Sigmoid colon (tissue), 7 donors: ENCODE data around the gene MACF1. TPM values are rescaled to one million over a fixed set of nuclear protein-coding genes. Genes with fewer than 3 reads are reported as not detected.

ENCODE experiments used
- DNase-seq: peaks from one replicate; pipeline ENCODE4 v3.0.0-alpha.2; 2019
- H3K27ac ChIP-seq, 4 donors: fragments of 200-600 bp; sonication (generic); one replicate each; pipeline ENCODE4 v1.5.1; 2016 to 2019; ENCODE audit warnings: mild to moderate bottlenecking in 1 of 4
- H3K27me3 ChIP-seq, 3 donors: fragments of 200-600 bp; sonication (generic); one replicate each; pipeline ENCODE4 v1.5.1; 2019; ENCODE audit warnings: mild to moderate bottlenecking in 1 of 3
- H3K36me3 ChIP-seq, 4 donors: fragments of 200-600 bp; sonication (generic); one replicate each; pipeline ENCODE4 v1.5.1; 2016 to 2019
- H3K4me1 ChIP-seq, 4 donors: fragments of 200-600 bp; sonication (generic); one replicate each; pipeline ENCODE4 v1.5.1; 2017 to 2019
- H3K4me3 ChIP-seq, 4 donors: fragments of 200-600 bp; sonication (generic); one replicate each; pipeline ENCODE4 v1.5.1; 2017 to 2019; ENCODE audit warnings: mild to moderate bottlenecking in 2 of 4, moderate library complexity in 1 of 4
- H3K9me3 ChIP-seq, 4 donors: fragments of 200-600 bp in 3 of 4; sonication (generic) in 3 of 4; one replicate each; pipeline versions ENCODE4 v1.5.1 to v1.6.1; 2013 to 2019
- EP300 ChIP-seq, 4 donors: sonication (generic); formaldehyde crosslinking; IDR thresholded peaks; one replicate each; pipeline ENCODE4 v1.6.1; 2017; ENCODE audit warnings: antibody characterized with exemption in 4 of 4
- POLR2A ChIP-seq, 2 donors: fragments of 450-650 bp; IDR thresholded peaks; one replicate each; pipeline ENCODE4 v1.6.1; 2016; ENCODE audit warnings: antibody characterized with exemption in 2 of 2, mild to moderate bottlenecking in 2 of 2, moderate library complexity in 2 of 2
- POLR2AphosphoS5 ChIP-seq, 4 donors: sonication (generic); formaldehyde crosslinking; IDR thresholded peaks; one replicate each; pipeline ENCODE4 v1.6.1; 2017; ENCODE audit warnings: antibody characterized with exemption in 4 of 4
- WGBS, 2 donors: extraction: QIAGEN DNeasy Blood & Tissue Kit; methylation state at CpG; one replicate each; pipeline ENCODE4 v1.1.7; 2013; 5-methylcytosine and 5-hydroxymethylcytosine counted together
- intact Hi-C: fragments of 100-400 bp; cut with DNase I; formaldehyde crosslinking; loops from one replicate; pipeline ENCODE4 v1.15.1; 2023
- polyA plus RNA-seq, 3 donors: library from polyadenylated mRNA; stranded (reverse); fragments of 200-250 nt; gene quantifications; one replicate each; pipeline ENCODE4 v1.2.3, GENCODE V29; 2013
- total RNA-seq, 4 donors: library from RNA; depleted of rRNA; stranded (reverse); fragments of >200 nt; gene quantifications; one replicate each; pipeline ENCODE4 v1.1.0, GENCODE V29; 2016
- TF ChIP-seq, protein P1 (sequence below), 4 experiments: fragments of 450-650 bp in 3 of 4; fragments of 200-600 bp in 1 of 4; IDR thresholded peaks; one replicate each; pipeline ENCODE4 v1.5.1; 2016 to 2019; ENCODE audit warnings: antibody characterized with exemption in 4 of 4, mild to moderate bottlenecking in 3 of 4, moderate library complexity in 2 of 4
- donor health status: healthy with polysubstance abuse.
- donor health status: Bipolar disorder and iron deficiency.
- donor health status: healthy.

MACF1 gene
- total and polyA plus RNA-seq, 7 donors: 16.0 to 657 (median 292) TPM

DNA sequence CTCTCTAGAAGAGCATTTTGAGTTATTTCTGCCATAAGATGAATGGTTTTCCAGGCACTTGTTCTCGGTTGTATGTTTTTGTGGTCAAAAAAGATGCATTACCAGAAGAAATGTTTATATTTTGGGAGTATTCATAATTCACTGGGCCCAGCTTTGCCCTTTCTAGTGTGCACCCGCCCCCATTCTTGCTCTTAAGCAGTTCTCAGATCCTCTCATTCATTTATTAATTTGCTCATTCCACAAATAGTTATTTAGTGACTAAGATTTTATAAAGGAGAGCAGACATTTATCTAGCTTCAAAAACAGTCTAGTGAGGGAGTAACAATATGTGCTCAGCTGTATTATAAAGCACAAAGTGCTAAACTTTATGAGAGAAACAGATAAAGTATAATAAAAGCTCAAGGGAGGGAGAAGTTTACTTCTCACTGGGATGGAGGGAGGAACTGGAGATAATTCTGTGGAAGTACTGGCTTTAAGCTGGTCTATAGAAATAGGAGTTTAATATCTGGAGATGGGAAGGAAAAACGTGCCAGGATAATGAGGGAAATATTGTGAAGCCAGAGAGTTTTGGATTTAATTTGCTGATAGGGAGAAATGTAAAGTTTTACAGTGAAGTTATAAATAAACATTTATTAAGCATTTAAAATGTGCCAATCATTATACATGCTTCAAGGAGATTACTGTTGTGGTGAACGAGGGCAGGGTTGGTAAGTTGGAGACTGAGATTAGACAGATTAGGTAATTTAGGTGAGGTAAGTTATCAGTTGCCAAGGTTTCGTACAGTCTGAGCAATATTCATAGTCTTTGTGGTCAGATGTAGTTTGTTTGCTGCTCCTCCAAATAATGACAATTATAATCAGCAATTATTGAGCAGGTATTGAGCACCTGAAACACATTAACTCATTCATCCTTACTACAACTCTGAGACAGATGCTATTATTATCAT lies 9.1 kb upstream of the MACF1 start:
- no peak for TF ChIP-seq EP300 (IDR thresholded peaks at IDR 0.05)
- DNase-seq: no peak
- intact Hi-C loops: no loop called here
- WGBS, 2 donors: 29 to 44% methylated on average over 5 of the region's 5 CpGs
- H3K4me1 ChIP-seq: peaks cover 0 to 84% (median 77%) of the 10 kb centered on the region in 4 donors
- H3K27ac ChIP-seq: peak overlapping the region; percentile 83 to 95 (median 90)
- no peak overlapping the region for H3K4me3 ChIP-seq
- no peaks in the 10 kb centered on the region for H3K27me3 ChIP-seq
- no peaks in the 10 kb centered on the region for H3K9me3 ChIP-seq
- H3K36me3 ChIP-seq: no peaks in the 10 kb centered on the region

DNA sequence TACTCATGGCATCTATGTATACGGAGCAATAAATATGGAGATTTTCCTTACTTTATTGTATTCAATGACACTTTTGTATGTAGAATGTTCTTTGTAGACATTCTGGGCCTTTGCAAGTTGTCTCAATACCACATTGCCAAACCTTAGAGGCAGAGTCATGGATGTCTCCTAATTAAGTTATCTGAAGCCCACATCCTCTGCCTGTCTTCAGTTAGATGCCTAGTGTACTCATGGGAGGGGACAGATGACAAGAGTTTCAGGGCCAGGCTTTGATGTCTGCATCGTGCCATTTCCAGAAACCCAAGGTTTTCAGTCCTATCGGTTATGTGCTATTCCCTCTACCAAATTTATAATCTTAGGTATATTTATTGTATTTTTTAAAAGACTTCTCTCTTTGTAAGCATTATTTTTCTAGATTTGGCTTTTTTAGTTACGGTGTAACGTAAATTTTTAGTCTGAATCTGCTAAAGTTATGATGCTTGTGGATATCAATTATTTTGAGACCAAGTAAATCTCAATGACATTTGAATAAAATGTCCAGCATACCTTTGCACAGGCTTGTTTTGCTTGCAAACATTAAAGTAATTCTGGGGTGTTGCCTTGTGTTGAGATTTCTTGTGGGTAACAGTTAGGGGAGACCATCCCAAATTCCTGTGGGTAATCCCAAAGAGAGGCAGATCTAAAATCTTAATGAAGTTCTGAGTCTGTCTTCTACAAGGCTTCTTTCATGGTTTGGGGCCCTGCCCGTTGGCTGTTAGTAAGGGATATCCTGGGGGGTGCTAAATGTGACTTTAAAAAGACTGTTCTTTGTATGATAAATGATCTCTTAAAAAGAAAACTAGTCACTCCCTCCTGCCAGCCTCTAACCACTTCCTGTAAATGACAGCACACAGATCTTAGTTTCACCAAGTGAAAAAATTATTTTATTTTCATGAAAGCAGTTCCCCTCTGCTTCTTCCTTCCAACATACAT lies 8.0 kb upstream of the MACF1 start:
- H3K36me3 ChIP-seq: no peaks in the 10 kb centered on the region
- peak overlapping the region; percentile 83 to 95 (median 90) for H3K27ac ChIP-seq
- no peak for DNase-seq
- TF ChIP-seq, protein P1, sequence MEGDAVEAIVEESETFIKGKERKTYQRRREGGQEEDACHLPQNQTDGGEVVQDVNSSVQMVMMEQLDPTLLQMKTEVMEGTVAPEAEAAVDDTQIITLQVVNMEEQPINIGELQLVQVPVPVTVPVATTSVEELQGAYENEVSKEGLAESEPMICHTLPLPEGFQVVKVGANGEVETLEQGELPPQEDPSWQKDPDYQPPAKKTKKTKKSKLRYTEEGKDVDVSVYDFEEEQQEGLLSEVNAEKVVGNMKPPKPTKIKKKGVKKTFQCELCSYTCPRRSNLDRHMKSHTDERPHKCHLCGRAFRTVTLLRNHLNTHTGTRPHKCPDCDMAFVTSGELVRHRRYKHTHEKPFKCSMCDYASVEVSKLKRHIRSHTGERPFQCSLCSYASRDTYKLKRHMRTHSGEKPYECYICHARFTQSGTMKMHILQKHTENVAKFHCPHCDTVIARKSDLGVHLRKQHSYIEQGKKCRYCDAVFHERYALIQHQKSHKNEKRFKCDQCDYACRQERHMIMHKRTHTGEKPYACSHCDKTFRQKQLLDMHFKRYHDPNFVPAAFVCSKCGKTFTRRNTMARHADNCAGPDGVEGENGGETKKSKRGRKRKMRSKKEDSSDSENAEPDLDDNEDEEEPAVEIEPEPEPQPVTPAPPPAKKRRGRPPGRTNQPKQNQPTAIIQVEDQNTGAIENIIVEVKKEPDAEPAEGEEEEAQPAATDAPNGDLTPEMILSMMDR (IDR thresholded peaks at IDR 0.05): no peak
- peak in 2 of 4 donors; percentile 10 to 36 for TF ChIP-seq POLR2AphosphoS5 (IDR thresholded peaks at IDR 0.05)
- no peak overlapping the region for H3K4me3 ChIP-seq
- intact Hi-C loops: no loop called here
- peaks cover 0 to 74% (median 70%) of the 10 kb centered on the region in 4 donors for H3K4me1 ChIP-seq
- no peaks in the 10 kb centered on the region for H3K27me3 ChIP-seq
- no peaks in the 10 kb centered on the region for H3K9me3 ChIP-seq
- 52 to 81% methylated on average over 6 of the region's 6 CpGs for WGBS, 2 donors

DNA sequence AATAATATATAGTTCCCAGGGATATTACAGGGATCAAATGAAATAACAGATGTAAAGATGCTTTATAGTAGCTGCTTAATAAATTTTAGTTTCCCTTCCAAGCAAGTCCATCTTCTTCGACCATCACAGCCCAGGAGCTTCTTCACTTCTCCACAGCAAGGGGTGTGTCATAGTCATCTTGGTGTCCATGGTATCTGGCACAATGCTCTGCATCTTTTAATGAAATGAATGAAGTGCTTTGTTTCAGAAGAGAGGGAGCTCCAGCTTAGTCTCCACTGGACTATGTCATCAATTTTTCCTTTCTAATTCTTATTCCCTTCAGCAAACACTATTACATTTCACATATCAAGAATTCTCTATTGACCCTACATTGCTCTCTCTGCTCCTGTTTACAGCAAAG lies 4.9 kb upstream of the MACF1 start:
- Histone ChIP-seq H3K27ac (peak overlapping the region; percentile 36 to 95 (median 70)), H3K9me3 (no peaks in the 10 kb centered on the region), H3K36me3 (no peaks in the 10 kb centered on the region), H3K4me1 (peaks cover 0 to 70% (median 67%) of the 10 kb centered on the region in 4 donors), H3K4me3 (no peak overlapping the region), H3K27me3 (no peaks in the 10 kb centered on the region)
- WGBS, 2 donors: 88 to 90% methylated on average over 1 of the region's 1 CpG
- TF ChIP-seq POLR2AphosphoS5 (IDR thresholded peaks at IDR 0.05): no peak
- TF ChIP-seq, protein P1 (IDR thresholded peaks at IDR 0.05): no peak
- TF ChIP-seq EP300 (IDR thresholded peaks at IDR 0.05): no peak
- intact Hi-C loops: no loop called here
- DNase-seq: no peak

DNA sequence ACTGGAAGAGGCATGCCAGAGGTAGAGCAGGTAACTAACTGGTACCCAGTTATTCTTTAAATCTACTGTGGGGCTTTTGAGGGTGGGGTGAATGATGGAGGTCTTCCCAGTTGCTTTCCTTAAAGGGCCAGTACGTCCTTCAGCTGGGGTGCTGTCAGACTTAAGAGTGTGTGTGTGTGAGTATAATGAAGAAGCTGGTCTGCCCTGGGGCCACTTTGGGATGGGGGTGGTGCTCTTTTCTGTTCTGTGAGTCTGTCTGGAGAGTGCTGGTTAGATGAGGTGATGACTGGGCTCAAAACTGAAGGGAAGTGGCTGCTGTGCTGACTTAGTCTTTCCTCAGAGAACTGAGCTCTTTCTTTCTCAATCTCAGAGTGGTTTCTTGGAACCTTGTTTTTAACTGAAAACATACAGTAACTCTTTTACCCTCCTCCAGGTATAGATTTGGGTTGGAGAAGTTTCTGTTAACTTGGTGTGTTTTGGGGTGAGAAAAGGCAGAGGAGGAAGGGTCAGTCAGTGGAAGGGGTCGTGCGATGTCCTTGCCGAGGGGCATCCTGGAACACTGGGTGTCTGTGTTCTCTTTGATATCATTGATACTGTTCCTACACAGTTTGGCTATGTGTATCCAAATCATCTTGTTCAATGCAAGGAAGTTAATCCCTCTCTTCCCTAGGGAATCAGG lies 746 bp downstream of the MACF1 start:
- H3K27ac ChIP-seq: peak overlapping the region; percentile 89 to 95 (median 91)
- H3K36me3 ChIP-seq: no peaks in the 10 kb centered on the region
- intact Hi-C loops: loop anchor here (2.0 kb wide), 1 partner anchor 54 kb away; no protein-coding TSS in a partner anchor
- H3K4me1 ChIP-seq: peaks cover 0 to 65% (median 56%) of the 10 kb centered on the region in 4 donors
- peak overlapping the region; percentile 32 to 53 (median 47) for H3K4me3 ChIP-seq
- WGBS, 2 donors: 27 to 77% methylated on average over 4 of the region's 4 CpGs
- H3K9me3 ChIP-seq: no peaks in the 10 kb centered on the region
- H3K27me3 ChIP-seq: no peaks in the 10 kb centered on the region
- no peak for TF ChIP-seq POLR2A (IDR thresholded peaks at IDR 0.05)
- no peak for TF ChIP-seq EP300 (IDR thresholded peaks at IDR 0.05)
- TF ChIP-seq, protein P1 (IDR thresholded peaks at IDR 0.05): no peak
- peak in 1 of 4 donors; percentile 30 for TF ChIP-seq POLR2AphosphoS5 (IDR thresholded peaks at IDR 0.05)
- no peak for DNase-seq
